ENCODE measurements around the gene CCDC24.

Gene CCDC24

GRCh38 chr1:44029260-44029910 lies 38.0 kb downstream of the CCDC24 start:
- no peak for DNase-seq

GRCh38 chr1:44029911-44030604 lies 38.7 kb downstream of the CCDC24 start:
- peak; percentile 92 for DNase-seq

- DNase-seq = peak; percentile 39
These were observed 39.3 kb downstream of the CCDC24 start for GRCh38 chr1:44030605-44031251.

GRCh38 chr1:44031252-44032169 lies 40.1 kb downstream of the CCDC24 start, which contains the start of gene SLC6A9:
TSS of gene SLC6A9 (minus strand) at chr1:44031462. CDS start at chr1:44024277, 7,185 bp downstream.
- peak; percentile 42 for DNase-seq

GRCh38 chr1:44032170-44032790 lies 40.9 kb downstream of the CCDC24 start:
- DNase-seq = no peak

DNA sequence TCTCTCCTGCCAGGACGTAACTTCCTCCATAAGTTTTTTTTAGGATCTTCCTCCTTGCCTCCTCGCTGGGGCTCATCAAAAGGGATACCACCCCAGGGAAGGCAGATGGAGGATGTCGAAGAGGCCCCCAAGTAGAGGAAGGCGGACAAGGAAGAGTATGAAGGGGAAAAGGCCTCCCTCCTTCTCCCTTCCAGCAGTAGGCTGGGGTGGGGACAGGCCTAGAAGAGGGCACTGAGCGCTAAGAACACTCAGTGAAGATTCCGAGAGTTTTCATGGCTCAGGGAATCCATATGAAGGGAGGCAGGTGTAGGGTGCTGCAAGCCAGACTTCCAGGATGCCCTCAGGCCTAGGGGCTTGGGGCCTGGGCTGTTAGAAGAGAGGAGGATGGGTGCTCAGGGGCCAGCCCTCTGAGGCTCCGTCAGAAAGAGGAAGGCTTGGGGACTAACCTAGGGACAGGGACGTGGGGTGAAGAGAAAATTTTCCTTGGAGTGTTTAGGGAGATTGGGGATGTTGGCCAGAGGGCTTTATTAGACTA lies 41.7 kb downstream of the CCDC24 start:
- DNase-seq = no peak

- DNase-seq = no peak
These were observed 42.4 kb downstream of the CCDC24 start for GRCh38 chr1:44033756-44034155.

DNA sequence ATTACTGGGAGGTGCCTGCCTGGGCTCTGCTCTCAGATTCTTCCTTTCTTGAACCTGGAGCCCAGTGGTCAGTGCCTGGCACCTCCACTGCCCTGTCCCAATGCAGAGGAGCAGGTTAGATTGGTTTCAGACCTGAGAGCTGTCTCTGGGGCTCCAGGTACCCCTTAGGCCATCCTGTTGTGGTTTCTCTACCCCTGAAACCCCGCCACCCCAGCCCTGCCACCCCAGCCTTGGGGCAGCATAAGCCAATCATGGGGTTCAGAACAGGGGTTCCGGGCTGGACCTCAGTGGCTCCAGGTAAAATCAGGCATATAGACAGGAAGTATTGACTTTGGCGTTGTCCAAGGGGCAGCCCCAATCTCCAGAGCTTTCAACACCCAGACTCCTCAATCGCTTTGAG lies 43.0 kb downstream of the CCDC24 start:
- no peak for DNase-seq

GRCh38 chr1:44034976-44035716 lies 43.7 kb downstream of the CCDC24 start:
- no peak for DNase-seq

GRCh38 chr1:44035726-44036408 lies 44.5 kb downstream of the CCDC24 start:
- no peak for DNase-seq

- DNase-seq = peak; percentile 75
These were observed 45.2 kb downstream of the CCDC24 start for GRCh38 chr1:44036409-44037139.

- no peak for DNase-seq
These were observed 45.8 kb downstream of the CCDC24 start for GRCh38 chr1:44037154-44037553.

DNA sequence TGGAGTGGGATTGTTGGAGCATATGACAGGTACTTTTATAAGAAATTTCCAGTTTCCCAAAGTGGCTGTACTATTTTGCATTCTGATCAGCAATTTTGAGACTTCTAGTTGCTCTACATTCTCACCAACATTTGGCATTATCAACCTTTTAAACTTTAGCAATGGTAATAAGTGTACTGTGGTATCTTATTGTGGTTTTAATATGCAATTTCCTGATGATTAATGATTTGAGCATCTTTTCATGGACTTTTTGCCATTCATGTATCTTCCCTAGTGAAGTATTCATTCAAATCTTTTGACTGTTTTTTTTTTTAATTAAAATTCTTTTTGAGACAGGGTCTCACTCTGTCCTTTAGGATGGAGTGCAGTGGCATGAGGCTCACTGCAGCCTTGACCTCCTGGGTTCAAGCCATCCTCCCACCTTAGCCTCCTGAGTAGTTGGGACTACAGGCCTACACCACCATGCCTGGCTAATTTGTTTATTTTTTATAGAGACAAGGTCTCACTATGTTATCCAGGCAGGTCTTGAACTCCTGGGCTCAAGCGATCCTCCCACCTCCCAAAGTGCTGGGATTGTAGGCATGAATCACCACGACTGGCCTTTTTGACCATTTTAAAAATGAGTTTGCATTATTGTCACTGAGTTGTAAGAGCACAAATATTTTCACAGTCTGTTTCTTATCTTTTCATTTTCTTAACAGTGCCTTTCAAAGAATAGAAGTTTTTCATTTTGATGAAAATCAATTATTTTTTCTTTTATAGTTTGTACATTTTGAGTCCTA lies 47.7 kb downstream of the CCDC24 start:
- no peak for DNase-seq

- DNase-seq = no peak
These were observed 49.0 kb downstream of the CCDC24 start for GRCh38 chr1:44040418-44040817.

- DNase-seq = no peak
These were observed 49.4 kb downstream of the CCDC24 start for GRCh38 chr1:44040846-44041245.

DNA sequence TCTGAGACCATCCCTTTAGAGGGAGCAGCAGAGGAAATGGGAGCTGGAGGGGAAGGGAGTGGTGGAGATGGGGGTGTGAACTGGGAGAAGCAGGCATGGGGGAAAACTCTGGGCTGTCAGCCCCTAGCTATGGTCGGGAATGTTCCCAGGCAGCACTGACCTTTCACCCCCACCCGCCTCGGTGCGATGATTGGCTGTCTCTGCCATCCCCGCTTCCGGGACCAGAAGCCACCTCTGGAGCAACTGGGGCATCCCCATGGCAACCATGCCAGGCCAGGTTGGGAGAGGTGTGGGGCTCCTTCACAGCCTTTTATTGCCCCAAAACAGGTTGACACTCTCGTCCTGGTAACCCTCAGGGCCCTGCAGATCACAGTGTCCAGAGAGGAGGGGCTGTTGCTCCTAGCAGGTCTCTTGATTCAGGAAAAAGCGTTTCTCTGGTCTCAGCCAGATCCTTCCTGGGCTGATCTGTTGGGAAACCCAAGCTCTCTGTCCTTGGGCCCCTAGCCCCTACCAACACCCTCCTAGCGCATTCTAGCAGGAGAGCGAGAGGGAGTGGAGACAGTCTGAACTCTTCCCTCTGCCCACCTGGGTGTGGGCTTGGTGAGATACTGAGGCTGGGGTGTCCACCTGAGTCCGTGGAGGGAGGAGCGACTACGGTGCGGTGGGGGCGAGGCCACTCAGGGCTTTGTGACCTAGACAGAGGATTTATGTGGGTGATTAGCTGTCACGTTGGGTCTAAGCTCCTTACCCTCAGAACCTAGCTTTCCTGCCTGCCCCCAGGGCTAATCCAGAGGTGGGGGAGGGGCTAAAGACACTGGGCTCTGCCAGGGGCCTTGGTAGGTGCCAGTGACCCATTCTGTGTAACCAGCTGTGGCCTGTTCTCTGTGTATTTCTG lies 52.0 kb downstream of the CCDC24 start:
- no peak for DNase-seq

GRCh38 chr1:44044071-44044801 lies 52.8 kb downstream of the CCDC24 start:
- DNase-seq = no peak

Measured in activated CD4-positive, alpha-beta T cell treated with anti-CD3 and anti-CD28 coated beads, Interleukin-10, Interleukin-2, amounts not matched to agents 100 ng/mL and 50 ng/mL, durations not matched to agents 16 hours and 8 hours (primary cell).